ENCODE results near the gene KRTAP4-4.
"Not testable (repeated sequence)": the region's sequence is repeated elsewhere in the genome, so short reads cannot be mapped to it uniquely, and the experiment has no call there.

Gene KRTAP4-4

GRCh38 chr17:41168121-41168520, 7.6 kb upstream of the KRTAP4-4 start, which contains the start of gene KRTAP4-3:
TSS of gene KRTAP4-3 (minus strand) at chr17:41168221. CDS start at chr17:41168172, 49 bp downstream.
- no peak for TF ChIP-seq CTCF (IDR thresholded peaks at IDR 0.05; ENCODE audit: low read length, missing control alignments)
- DNase-seq (ENCODE audit: low read depth) = no peak
- no peak within 1 kb of the TSS for H3K4me3 ChIP-seq (replicated peaks; ENCODE audit: low read depth, low read length)

- no peak overlapping the region for H3K4me3 ChIP-seq (replicated peaks; ENCODE audit: low read depth, low read length)
- no peak for DNase-seq (ENCODE audit: low read depth)
- no peak for TF ChIP-seq CTCF (IDR thresholded peaks at IDR 0.05; ENCODE audit: low read length, missing control alignments)
Observed at GRCh38 chr17:41167561-41167960, 7.0 kb upstream of the KRTAP4-4 start.

GRCh38 chr17:41163828-41164227, 3.3 kb upstream of the KRTAP4-4 start:
- no peak overlapping the region for H3K4me3 ChIP-seq (replicated peaks; ENCODE audit: low read depth, low read length)
- no peak for TF ChIP-seq CTCF (IDR thresholded peaks at IDR 0.05; ENCODE audit: low read length, missing control alignments)
- no peak for DNase-seq (ENCODE audit: low read depth)

- not testable (repeated sequence) for H3K4me3 ChIP-seq (replicated peaks; ENCODE audit: low read depth, low read length); DNase-seq (ENCODE audit: low read depth)
Observed at GRCh38 chr17:41160190-41160589, 358 bp downstream of the KRTAP4-4 start.

- DNase-seq (ENCODE audit: low read depth) = no peak
- TF ChIP-seq CTCF (IDR thresholded peaks at IDR 0.05; ENCODE audit: low read length, missing control alignments) = no peak
- no peak overlapping the region for H3K4me3 ChIP-seq (replicated peaks; ENCODE audit: low read depth, low read length)
Observed at GRCh38 chr17:41153856-41154255, 6.7 kb downstream of the KRTAP4-4 start.

- no peak for TF ChIP-seq CTCF (IDR thresholded peaks at IDR 0.05; ENCODE audit: low read length, missing control alignments)
- no peak overlapping the region for H3K4me3 ChIP-seq (replicated peaks; ENCODE audit: low read depth, low read length)
- DNase-seq (ENCODE audit: low read depth) = no peak
Observed at GRCh38 chr17:41151525-41151924, 9.0 kb downstream of the KRTAP4-4 start.

GRCh38 chr17:41150026-41150425, 10.5 kb downstream of the KRTAP4-4 start:
- no peak for DNase-seq (ENCODE audit: low read depth)

More at GRCh38 chr17:41150026-41150425, 10.5 kb downstream of the KRTAP4-4 start:
- no peak for TF ChIP-seq CTCF (IDR thresholded peaks at IDR 0.05; ENCODE audit: low read length, missing control alignments)
- H3K4me3 ChIP-seq (replicated peaks; ENCODE audit: low read depth, low read length) = no peak overlapping the region
